Measurements from ENCODE around the gene PHKB.

The PHKB gene

GRCh38 chr16:47697826-47698225 lies 236.7 kb downstream of the PHKB start:
- DNase-seq: no peak

GRCh38 chr16:47699106-47699505 lies 238.0 kb downstream of the PHKB start:
- DNase-seq: no peak

- DNase-seq: no peak
These were observed 239.9 kb downstream of the PHKB start for GRCh38 chr16:47700857-47701587.

- DNase-seq: no peak
These were observed 244.1 kb downstream of the PHKB start for GRCh38 chr16:47705266-47705665.

- no peak for DNase-seq
These were observed 250.7 kb downstream of the PHKB start for GRCh38 chr16:47711809-47712208.

GRCh38 chr16:47712276-47713224 lies 251.4 kb downstream of the PHKB start:
- DNase-seq: no peak

GRCh38 chr16:47713225-47713595 lies 252.1 kb downstream of the PHKB start:
- DNase-seq: no peak

- no peak for DNase-seq
These were observed 254.4 kb downstream of the PHKB start for GRCh38 chr16:47715442-47716083.

- DNase-seq: no peak
These were observed 255.4 kb downstream of the PHKB start for GRCh38 chr16:47716571-47716970.

- no peak for DNase-seq
These were observed 258.6 kb downstream of the PHKB start for GRCh38 chr16:47719713-47720112.

GRCh38 chr16:47721006-47721637 lies 260.0 kb downstream of the PHKB start:
- no peak for DNase-seq

GRCh38 chr16:47722046-47722445 lies 260.9 kb downstream of the PHKB start:
- DNase-seq: no peak

- DNase-seq: no peak
These were observed 263.1 kb downstream of the PHKB start for GRCh38 chr16:47724115-47724785.

GRCh38 chr16:47725188-47725695 lies 264.1 kb downstream of the PHKB start:
- no peak for DNase-seq

- DNase-seq: no peak
These were observed 265.0 kb downstream of the PHKB start for GRCh38 chr16:47726031-47726675.

GRCh38 chr16:47727131-47727530 lies 266.0 kb downstream of the PHKB start:
- no peak for DNase-seq

- DNase-seq: no peak
These were observed 267.1 kb downstream of the PHKB start for GRCh38 chr16:47728205-47728604.

- DNase-seq: no peak
These were observed 268.6 kb downstream of the PHKB start for GRCh38 chr16:47729701-47730100.

GRCh38 chr16:47731252-47731651 lies 270.1 kb downstream of the PHKB start:
- DNase-seq: no peak

GRCh38 chr16:47732122-47732521 lies 271.0 kb downstream of the PHKB start:
- no peak for DNase-seq

- no peak for DNase-seq
These were observed 271.5 kb downstream of the PHKB start for GRCh38 chr16:47732523-47733111.

Measured in NCI-H524 treated with DMSO at 0.1 percent for 48 hours (cell line).